Measurements from ENCODE around the gene JPH3.

The JPH3 gene

GRCh38 chr16:87697256-87697655 is 94.9 kb downstream of the JPH3 start:
- Mint-ChIP-seq H3K36me3 (ENCODE audit: low read depth) (peaks cover 10% of the 10 kb centered on the region), H3K9me3 (no peaks in the 10 kb centered on the region), H3K27me3 (ENCODE audit: low read depth) (no peaks in the 10 kb centered on the region), H3K27ac (no peak overlapping the region), H3K4me3 (no peak overlapping the region), H3K4me1 (peaks cover 7% of the 10 kb centered on the region)
- no peak for TF ChIP-seq CTCF (IDR thresholded peaks at IDR 0.05; ENCODE audit: unreplicated experiment in 3 of 3)

GRCh38 chr16:87697792-87698191 is 95.5 kb downstream of the JPH3 start:
- H3K36me3 Mint-ChIP-seq (ENCODE audit: low read depth), result peaks cover 14% of the 10 kb centered on the region
- no peak for TF ChIP-seq CTCF (IDR thresholded peaks at IDR 0.05; ENCODE audit: unreplicated experiment in 3 of 3)
- no peaks in the 10 kb centered on the region for H3K27me3 Mint-ChIP-seq (ENCODE audit: low read depth)
- no peak overlapping the region for H3K27ac Mint-ChIP-seq
- peaks cover 13% of the 10 kb centered on the region for H3K4me1 Mint-ChIP-seq
- H3K9me3 Mint-ChIP-seq, result no peaks in the 10 kb centered on the region
- H3K4me3 Mint-ChIP-seq, result no peak overlapping the region

DNA sequence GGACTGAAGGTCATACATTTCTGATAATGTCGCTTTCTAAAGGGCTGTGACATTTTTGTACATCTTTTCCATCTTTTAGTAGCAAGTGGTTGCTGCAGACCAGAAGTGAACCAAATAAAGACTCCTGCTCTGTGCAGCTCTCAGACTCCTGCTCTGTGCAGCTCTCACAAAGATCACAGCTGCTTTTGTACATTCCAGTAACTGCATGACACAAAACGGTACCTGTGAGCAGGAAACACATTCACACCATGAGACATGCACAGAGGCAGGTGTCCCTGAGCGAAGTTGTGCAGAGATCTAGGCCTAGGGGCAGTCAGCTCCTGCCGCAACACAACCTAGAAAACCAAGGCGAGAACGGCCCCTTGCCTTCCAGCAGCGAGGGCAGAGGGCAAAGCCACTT is 95.9 kb downstream of the JPH3 start:
- Mint-ChIP-seq H3K36me3 (ENCODE audit: low read depth) (peaks cover 15% of the 10 kb centered on the region), H3K27me3 (ENCODE audit: low read depth) (no peaks in the 10 kb centered on the region), H3K4me1 (peaks cover 16% of the 10 kb centered on the region), H3K27ac (no peak overlapping the region), H3K4me3 (no peak overlapping the region), H3K9me3 (no peaks in the 10 kb centered on the region)
- no peak for TF ChIP-seq CTCF (IDR thresholded peaks at IDR 0.05; ENCODE audit: unreplicated experiment in 3 of 3)

DNA sequence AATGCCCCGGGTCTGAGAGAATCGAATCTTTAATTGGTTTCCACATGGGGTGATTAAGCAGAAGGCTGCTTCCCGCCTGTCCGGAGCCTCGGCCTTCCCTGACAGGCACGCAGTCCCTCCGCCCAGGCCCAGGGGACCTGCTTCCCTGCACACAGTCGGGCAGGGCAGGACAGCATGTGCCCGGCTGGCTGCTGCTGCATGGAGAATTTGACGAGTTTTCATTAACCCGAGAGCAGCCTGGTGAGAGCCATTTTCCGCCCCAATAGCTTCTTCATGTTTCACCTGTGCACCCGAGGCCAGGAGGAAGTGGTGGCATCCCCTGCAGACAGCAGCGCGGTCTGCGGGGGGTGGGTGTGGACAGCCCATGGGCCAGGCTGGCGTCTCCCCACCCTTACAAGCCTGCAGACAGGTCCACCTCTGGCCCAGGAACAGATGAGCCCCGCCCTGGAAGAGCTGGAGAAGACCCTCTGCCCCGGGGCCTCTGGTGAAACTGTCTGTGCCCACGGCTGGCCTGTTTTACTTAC is 96.4 kb downstream of the JPH3 start:
- no peak overlapping the region for H3K4me3 Mint-ChIP-seq
- no peaks in the 10 kb centered on the region for H3K27me3 Mint-ChIP-seq (ENCODE audit: low read depth)
- H3K36me3 Mint-ChIP-seq (ENCODE audit: low read depth), result peaks cover 15% of the 10 kb centered on the region
- H3K9me3 Mint-ChIP-seq, result no peaks in the 10 kb centered on the region
- TF ChIP-seq CTCF (IDR thresholded peaks at IDR 0.05; ENCODE audit: unreplicated experiment in 3 of 3), result no peak
- no peak overlapping the region for H3K27ac Mint-ChIP-seq
- peaks cover 16% of the 10 kb centered on the region for H3K4me1 Mint-ChIP-seq

DNA sequence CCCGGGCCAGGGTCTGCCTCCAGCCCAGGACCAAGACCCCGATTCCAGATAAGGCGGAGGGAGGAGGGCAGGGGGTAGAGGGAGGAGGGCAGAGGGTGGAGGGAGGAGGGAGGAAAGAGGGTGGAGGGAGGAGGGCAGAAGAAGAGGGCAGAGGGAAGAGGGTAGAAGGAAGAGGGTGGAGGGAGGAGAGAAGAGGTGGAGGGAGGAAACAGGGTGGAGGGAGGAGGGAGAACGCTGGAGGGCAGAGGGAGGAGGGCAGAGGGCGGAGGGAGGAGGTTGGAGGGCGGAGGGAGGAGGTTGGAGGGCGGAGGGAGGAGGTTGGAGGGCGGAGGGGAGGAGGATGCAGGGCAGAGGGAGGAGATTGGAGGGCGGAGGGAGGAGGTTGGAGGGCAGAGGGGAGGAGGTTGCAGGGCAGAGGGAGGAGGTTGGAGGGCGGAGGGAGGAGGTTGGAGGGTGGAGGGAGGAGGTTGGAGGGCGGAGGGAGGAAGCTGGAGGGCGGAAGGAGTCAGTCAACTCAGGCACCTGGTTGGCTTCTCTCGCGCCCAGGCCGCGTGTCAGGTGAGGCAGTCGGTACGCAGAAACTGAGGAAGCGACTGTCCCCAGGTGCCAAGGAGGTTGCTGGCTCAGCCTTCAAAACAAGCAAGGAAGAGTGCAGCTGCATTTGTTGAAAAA is 98.2 kb downstream of the JPH3 start:
- Mint-ChIP-seq H3K4me3 (no peak overlapping the region), H3K27me3 (ENCODE audit: low read depth) (peaks cover 3% of the 10 kb centered on the region), H3K36me3 (ENCODE audit: low read depth) (peaks cover 15% of the 10 kb centered on the region), H3K4me1 (peaks cover 12% of the 10 kb centered on the region), H3K9me3 (no peaks in the 10 kb centered on the region), H3K27ac (no peak overlapping the region)
- TF ChIP-seq CTCF (IDR thresholded peaks at IDR 0.05; ENCODE audit: unreplicated experiment in 3 of 3), result no peak

DNA sequence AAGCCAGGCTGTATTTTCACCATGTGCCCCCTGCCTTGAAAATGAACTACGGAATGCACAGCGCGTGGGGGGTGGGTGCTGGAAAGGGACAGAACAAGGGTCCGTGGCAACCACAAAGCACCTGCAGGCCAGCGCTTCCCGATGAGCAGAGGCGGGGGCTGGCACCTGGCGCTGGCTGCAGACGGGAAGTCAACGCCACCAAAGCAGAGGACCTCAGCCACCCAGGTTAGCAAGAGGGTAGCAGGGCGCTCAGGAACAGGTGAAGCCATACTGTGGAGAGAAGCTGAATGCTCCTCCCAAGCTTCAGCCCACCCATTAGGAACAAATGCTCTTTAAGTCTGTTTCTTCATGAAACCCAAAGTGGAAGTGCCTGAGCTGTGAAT is 98.8 kb downstream of the JPH3 start:
- Mint-ChIP-seq H3K4me3 (no peak overlapping the region), H3K9me3 (no peaks in the 10 kb centered on the region), H3K4me1 (peaks cover 14% of the 10 kb centered on the region), H3K36me3 (ENCODE audit: low read depth) (peaks cover 15% of the 10 kb centered on the region), H3K27me3 (ENCODE audit: low read depth) (peaks cover 3% of the 10 kb centered on the region), H3K27ac (no peak overlapping the region)
- TF ChIP-seq CTCF (IDR thresholded peaks at IDR 0.05; ENCODE audit: unreplicated experiment in 3 of 3), result no peak
